Measurements from ENCODE around the gene SLC17A7. TPM values are rescaled to one million over a fixed set of nuclear protein-coding genes. Genes with fewer than 3 reads are reported as not detected.

SLC17A7 gene
- total and polyA plus RNA-seq, 2 of the 13 experiments (the other 11 are each of a cell fraction or from before 2014, with no cell fraction given) = 0.32 TPM; not detected in 1

GRCh38 chr19:49440439-49441209, 703 bp downstream of the SLC17A7 start:
- Histone ChIP-seq H3K36me3 (replicated peaks in 1 of 2; ENCODE audit: control insufficient read depth in 1 of 2, insufficient read depth in 2 of 2, low read length in 2 of 2) (no peaks in the 10 kb centered on the region), H3K4me1 (ENCODE audit: insufficient read depth, low read length) (peaks cover 17% of the 10 kb centered on the region), H3K4me3 (replicated peaks in 1 of 3; ENCODE audit: insufficient read depth in 1 of 3, low read depth in 2 of 3, low read length in 3 of 3) (peak overlapping the region in 2 of 3 experiments; percentile 22 to 64; a peak in 2 of 6 replicates), H3K79me2 (ENCODE audit: insufficient read depth, low read length) (no peaks in the 10 kb centered on the region), H4K20me1 (ENCODE audit: insufficient read depth, low read length) (peaks cover 5% of the 10 kb centered on the region; the same call in 1 of the 2 replicates), H3K27me3 (ENCODE audit: control insufficient read depth in 1 of 2, insufficient read depth in 2 of 2, low read length in 2 of 2) (peaks cover 8 to 63% of the 10 kb centered on the region in 2 experiments), H3K27ac (ENCODE audit: extremely low read length, insufficient read depth, low read length) (no peak overlapping the region), H3K4me2 (ENCODE audit: low read depth, low read length) (peak overlapping the region; percentile 71), H2AFZ (ENCODE audit: low read length) (no peak overlapping the region), H3K9ac (ENCODE audit: insufficient read depth, low read depth, low read length) (no peak overlapping the region), H3K9me3 (ENCODE audit: low read length) (no peaks in the 10 kb centered on the region)
- intact Hi-C loops (cut with micrococcal nuclease; ENCODE audit: unreplicated experiment) = no loop called here
- no peak for FAIRE-seq
- WGBS (ENCODE audit: low lambda C conversion rate) = 13% methylated on average over 18 of the region's 19 CpGs
- TF ChIP-seq PBX2 (CRISPR knock-in tag; IDR thresholded peaks at IDR 0.05) (no peak), SRSF9 (IDR thresholded peaks at IDR 0.05; ENCODE audit: borderline replicate concordance, insufficient read depth, low read depth, low read length, poor library complexity, severe bottlenecking) (no peak), EZH2 (conservative IDR thresholded peaks at IDR 0.05; ENCODE audit: low read depth, low read length) (peak; percentile 66; the same call in 1 of the 2 replicates), GMEB1 (CRISPR knock-in tag; IDR thresholded peaks at IDR 0.05; ENCODE audit: borderline replicate concordance) (no peak)
- in situ Hi-C loops (cut with HindIII; ENCODE audit: extremely low pct_ligation_motif_present, low pct_unique_long_range_greater_than_20kb) = no loop called here
- DNase-seq (ENCODE audit: low spot score) = no peak
- BruUV-seq (replicated peaks) = no TSS peak
- ChIA-PET POLR2A (interaction anchor here (2.0 kb wide), 1 partner anchor 13 kb away, joined by 8 read pairs; the partner anchor contains the start of gene ALDH16A1), CTCF (ENCODE audit: low intra/inter-chr PET ratio, low total read pairs) (no interaction called here)
- no peak for ATAC-seq
